A549 (cell line): ENCODE data around the gene TNS3.

Experiments
- CTCF ChIP-seq: fragments of >200 bp; sonication (Bioruptor Twin); formaldehyde crosslinking; IDR thresholded peaks from 3 replicates; pipeline ENCODE4 v1.5.1; 2016
- REST ChIP-seq: fragments of 200-600 bp; sonication (generic); IDR thresholded peaks from 2 replicates; pipeline ENCODE4 v1.6.1; 2016; ENCODE audit warnings: antibody characterized with exemption, mild to moderate bottlenecking, moderate library complexity
- TP53 ChIP-seq: fragments of 250-450 bp; sonication (Bioruptor Pico); IDR thresholded peaks from 2 replicates; pipeline ENCODE4 v1.5.0; 2021; ENCODE audit warnings: mild to moderate bottlenecking, moderate library complexity

GRCh38 chr7:47260270-47260669 is 321.6 kb downstream of the TNS3 start:
- TF ChIP-seq TP53 (CRISPR knock-in tag) (no peak), CTCF (no peak), REST (no peak)
